HepG2 (cell line): Measurements from ENCODE around the gene SRCIN1. TPM values are rescaled to one million over a fixed set of nuclear protein-coding genes. Genes with fewer than 3 reads are reported as not detected.

Experiments used
- ATF6 ChIP-seq: sonication (generic); formaldehyde crosslinking; conservative IDR thresholded peaks from 2 replicates; pipeline ENCODE4 v1.4.0; 2020; ENCODE audit warnings: missing genetic modification reagents
- CERS6 ChIP-seq: sonication (generic); formaldehyde crosslinking; IDR thresholded peaks from 2 replicates; pipeline ENCODE4 v1.5.0; 2020; ENCODE audit warnings: missing genetic modification reagents
- E2F1 ChIP-seq: sonication (generic); formaldehyde crosslinking; IDR thresholded peaks from 2 replicates; pipeline ENCODE4 v1.5.0; 2020; ENCODE audit warnings: missing genetic modification reagents
- GMEB2 ChIP-seq: IDR thresholded peaks from 2 replicates; pipeline ENCODE4 v1.6.1; 2016; ENCODE audit warnings: missing biosample characterization, missing genetic modification reagents, low read depth
- HDAC2 ChIP-seq: sonication (generic); formaldehyde crosslinking; IDR thresholded peaks from 2 replicates; pipeline ENCODE4 v1.4.0; 2020; ENCODE audit warnings: missing genetic modification reagents
- HOXD1 ChIP-seq: sonication (generic); formaldehyde crosslinking; IDR thresholded peaks from 2 replicates; pipeline ENCODE4 v1.5.0; 2020; ENCODE audit warnings: missing genetic modification reagents
- MAF1 ChIP-seq: sonication (generic); formaldehyde crosslinking; IDR thresholded peaks from 2 replicates; pipeline ENCODE4 v1.5.0; 2020; ENCODE audit warnings: missing genetic modification reagents, borderline replicate concordance
- MED1 ChIP-seq: sonication (generic); formaldehyde crosslinking; IDR thresholded peaks from 2 replicates; pipeline ENCODE4 v1.4.0; 2020; ENCODE audit warnings: missing genetic modification reagents
- NCOR1 ChIP-seq: fragments of 200-600 bp; sonication (generic); IDR thresholded peaks from 2 replicates; pipeline ENCODE4 v1.7.0; 2017; ENCODE audit warnings: antibody characterized with exemption, low read length, borderline replicate concordance
- NR0B2 ChIP-seq: sonication (generic); formaldehyde crosslinking; IDR thresholded peaks from 2 replicates; pipeline ENCODE4 v1.4.0; 2020; ENCODE audit warnings: mild to moderate bottlenecking, missing genetic modification reagents
- RBAK ChIP-seq: sonication (generic); formaldehyde crosslinking; IDR thresholded peaks from 2 replicates; pipeline ENCODE4 v1.5.1; 2020; ENCODE audit warnings: mild to moderate bottlenecking, missing genetic modification reagents
- RNF2 ChIP-seq: fragments of 450-650 bp; conservative IDR thresholded peaks from 2 replicates; pipeline ENCODE4 v1.6.1; 2016; ENCODE audit warnings: low read depth
- TBX2 ChIP-seq: sonication (generic); formaldehyde crosslinking; IDR thresholded peaks from 2 replicates; pipeline ENCODE4 v1.5.0; 2020; ENCODE audit warnings: missing genetic modification reagents, mild to moderate bottlenecking, borderline replicate concordance
- TERF1 ChIP-seq: sonication (generic); formaldehyde crosslinking; IDR thresholded peaks from 2 replicates; pipeline ENCODE4 v1.8.0; 2022; ENCODE audit warnings: mild to moderate bottlenecking, missing genetic modification reagents, moderate library complexity
- ZNF326 ChIP-seq: sonication (generic); formaldehyde crosslinking; IDR thresholded peaks from 2 replicates; pipeline ENCODE4 v1.4.0; 2020; ENCODE audit warnings: missing genetic modification reagents, borderline replicate concordance
- ZNF414 ChIP-seq: sonication (generic); formaldehyde crosslinking; IDR thresholded peaks from 2 replicates; pipeline ENCODE4 v1.5.0; 2020; ENCODE audit warnings: missing genetic modification reagents
- ZNF770 ChIP-seq: sonication (generic); formaldehyde crosslinking; IDR thresholded peaks from 2 replicates; pipeline ENCODE4 v1.5.0; 2020; ENCODE audit warnings: mild to moderate bottlenecking, missing genetic modification reagents
- ZNF781 ChIP-seq: sonication (generic); formaldehyde crosslinking; IDR thresholded peaks from 2 replicates; pipeline ENCODE4 v1.5.1; 2020; ENCODE audit warnings: borderline replicate concordance, mild to moderate bottlenecking, missing genetic modification reagents; ENCODE audit errors: not compliant biosample characterization
- polyA plus RNA-seq, 8 experiments: library from polyadenylated mRNA; depleted of rRNA in 3 of 8; stranded (reverse) in 7 of 8; unstranded in 1 of 8; fragments of >200 nt; fragmentation: Illumina TruSeq in 4 of 8; extraction: Trizol in 4 of 8; gene quantifications; 2 replicates each; pipeline versions ENCODE4 v1.2.1 to v1.2.3, GENCODE V29; 2011 to 2016; ENCODE audit warnings: low read depth in 4 of 8, missing spikeins in 1 of 8, mixed read lengths in 1 of 8; ENCODE audit not compliant: insufficient read depth in 1 of 8
- total RNA-seq, 5 experiments: library from RNA; depleted of rRNA; stranded (reverse); fragments of >200 nt; fragmentation: Illumina TruSeq; extraction: Trizol; gene quantifications; 2 replicates each; pipeline ENCODE4 v1.2.3, GENCODE V29; 2016; ENCODE audit warnings: low read depth in 1 of 5

The SRCIN1 gene
- total and polyA plus RNA-seq, 2 of the 13 experiments (the other 11 are each of a cell fraction or from before 2014, with no cell fraction given) = 1.2 to 9.6 TPM

GRCh38 chr17:38617967-38618760, 12.4 kb upstream of the SRCIN1 start (continued):
- TF ChIP-seq GMEB2 (CRISPR knock-in tag) (no peak), ATF6 (CRISPR knock-in tag) (no peak), MED1 (CRISPR knock-in tag) (peak; percentile 99), TBX2 (peak; percentile 85; the same call in 1 of the 2 replicates), RBAK (CRISPR knock-in tag) (no peak), E2F1 (CRISPR knock-in tag) (no peak), NR0B2 (CRISPR knock-in tag) (no peak), RNF2 (no peak), NCOR1 (no peak), ZNF326 (CRISPR knock-in tag) (no peak), CERS6 (CRISPR knock-in tag) (no peak), TERF1 (CRISPR knock-in tag) (no peak), ZNF414 (0 out of 2 replicates have a peak, but pooled peaks have one; percentile 17), HDAC2 (peak; percentile 88), ZNF770 (CRISPR knock-in tag) (peak; percentile 34; the same call in 1 of the 2 replicates), MAF1 (CRISPR knock-in tag) (no peak), HOXD1 (CRISPR knock-in tag) (no peak), ZNF781 (CRISPR knock-in tag) (no peak)
